HFFc6 (cell line): ENCODE results near the gene AP4E1. TPM values are rescaled to one million over a fixed set of nuclear protein-coding genes. Genes with fewer than 3 reads are reported as not detected.

Source experiments
- DNase-seq: peaks from one replicate; pipeline ENCODE4 v3.0.0-alpha.2; 2018
- H3K27ac Mint-ChIP-seq: 2 replicates; pipeline ENCODE4 v1.8.0; 2020; ENCODE audit warnings: mild to moderate bottlenecking, mixed read lengths
- H3K27me3 Mint-ChIP-seq: 2 replicates; pipeline ENCODE4 v1.8.0; 2021; ENCODE audit warnings: mild to moderate bottlenecking, moderate library complexity, mixed read lengths; ENCODE audit not compliant: insufficient read depth
- H3K36me3 Mint-ChIP-seq: 2 replicates; pipeline ENCODE4 v1.8.0; 2021; ENCODE audit warnings: low read depth, mixed read lengths
- H3K4me1 Mint-ChIP-seq: 2 replicates; pipeline ENCODE4 v1.8.0; 2020; ENCODE audit warnings: low read depth, mixed read lengths
- H3K4me3 Mint-ChIP-seq: 2 replicates; pipeline ENCODE4 v1.8.0; 2020; ENCODE audit warnings: mild to moderate bottlenecking, moderate library complexity, mixed read lengths
- H3K9me3 Mint-ChIP-seq: 2 replicates; pipeline ENCODE4 v1.8.0; 2020; ENCODE audit warnings: mild to moderate bottlenecking, mixed read lengths
- total RNA-seq, 6 experiments: library from RNA; stranded (reverse); fragmentation: NEBNext Ultra II Directional; extraction: Animal tissue kit (Norgen Biotek cat#: 25700); gene quantifications; 2 replicates in 1 of 6; 3 replicates in 5 of 6; pipeline ENCODE4 v1.2.3, GENCODE V29; 2021
- TF ChIP-seq, protein P1 (sequence below): fragments of 200-600 bp; sonication (generic); IDR thresholded peaks from 2 replicates; pipeline ENCODE4 v1.5.0; 2021; ENCODE audit warnings: antibody characterized with exemption, mild to moderate bottlenecking

Gene AP4E1
- total RNA-seq, 6 experiments from 2014 or later, result 14.3 to 17.5 (median 16.2) TPM

DNA sequence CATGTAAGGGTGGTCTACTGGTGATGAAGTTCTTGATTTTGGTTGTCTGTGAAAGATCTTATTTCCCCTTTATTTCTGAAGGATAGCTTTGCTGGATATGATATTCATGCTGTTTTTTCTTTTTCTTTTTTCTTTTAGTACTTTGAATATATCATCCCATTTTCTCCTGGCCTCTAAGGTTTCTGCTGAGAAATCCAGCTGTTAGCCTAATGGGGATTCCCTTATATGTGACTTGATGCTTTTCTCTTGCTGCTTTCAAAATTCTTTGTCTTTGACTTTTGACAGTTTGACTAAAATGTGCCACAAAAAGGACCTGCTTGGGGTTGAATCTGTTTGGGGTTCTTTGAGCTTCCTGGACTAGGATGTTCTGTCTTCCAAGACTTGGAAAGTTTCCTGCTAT lies 62.6 kb downstream of the AP4E1 start:
- H3K4me3 Mint-ChIP-seq, result no peak overlapping the region
- peaks cover 8% of the 10 kb centered on the region; the same call in 1 of the 2 replicates for H3K4me1 Mint-ChIP-seq
- peaks cover 20% of the 10 kb centered on the region for H3K9me3 Mint-ChIP-seq
- peaks cover 76% of the 10 kb centered on the region for H3K36me3 Mint-ChIP-seq
- TF ChIP-seq, protein P1, sequence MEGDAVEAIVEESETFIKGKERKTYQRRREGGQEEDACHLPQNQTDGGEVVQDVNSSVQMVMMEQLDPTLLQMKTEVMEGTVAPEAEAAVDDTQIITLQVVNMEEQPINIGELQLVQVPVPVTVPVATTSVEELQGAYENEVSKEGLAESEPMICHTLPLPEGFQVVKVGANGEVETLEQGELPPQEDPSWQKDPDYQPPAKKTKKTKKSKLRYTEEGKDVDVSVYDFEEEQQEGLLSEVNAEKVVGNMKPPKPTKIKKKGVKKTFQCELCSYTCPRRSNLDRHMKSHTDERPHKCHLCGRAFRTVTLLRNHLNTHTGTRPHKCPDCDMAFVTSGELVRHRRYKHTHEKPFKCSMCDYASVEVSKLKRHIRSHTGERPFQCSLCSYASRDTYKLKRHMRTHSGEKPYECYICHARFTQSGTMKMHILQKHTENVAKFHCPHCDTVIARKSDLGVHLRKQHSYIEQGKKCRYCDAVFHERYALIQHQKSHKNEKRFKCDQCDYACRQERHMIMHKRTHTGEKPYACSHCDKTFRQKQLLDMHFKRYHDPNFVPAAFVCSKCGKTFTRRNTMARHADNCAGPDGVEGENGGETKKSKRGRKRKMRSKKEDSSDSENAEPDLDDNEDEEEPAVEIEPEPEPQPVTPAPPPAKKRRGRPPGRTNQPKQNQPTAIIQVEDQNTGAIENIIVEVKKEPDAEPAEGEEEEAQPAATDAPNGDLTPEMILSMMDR, result no peak
- H3K27me3 Mint-ChIP-seq, result no peaks in the 10 kb centered on the region; the same call in 1 of the 2 replicates
- DNase-seq, result no peak
- H3K27ac Mint-ChIP-seq, result no peak overlapping the region

GRCh38 chr15:50971542-50971941 lies 63.1 kb downstream of the AP4E1 start:
- no peak for DNase-seq
- Mint-ChIP-seq H3K9me3 (peaks cover 20% of the 10 kb centered on the region), H3K27ac (no peak overlapping the region), H3K36me3 (peaks cover 74% of the 10 kb centered on the region), H3K4me1 (peaks cover 8% of the 10 kb centered on the region; the same call in 1 of the 2 replicates), H3K4me3 (no peak overlapping the region), H3K27me3 (no peaks in the 10 kb centered on the region; the same call in 1 of the 2 replicates)
- TF ChIP-seq, protein P1, result no peak

GRCh38 chr15:50973605-50974004 lies 65.1 kb downstream of the AP4E1 start:
- Mint-ChIP-seq H3K4me1 (peaks cover 4% of the 10 kb centered on the region), H3K4me3 (no peak overlapping the region), H3K9me3 (peaks cover 20% of the 10 kb centered on the region), H3K27ac (no peak overlapping the region), H3K36me3 (peaks cover 66% of the 10 kb centered on the region), H3K27me3 (no peaks in the 10 kb centered on the region; the same call in 1 of the 2 replicates)
- DNase-seq, result no peak
- TF ChIP-seq, protein P1, result no peak

GRCh38 chr15:50977162-50977561 lies 68.7 kb downstream of the AP4E1 start:
- Mint-ChIP-seq H3K4me3 (no peak overlapping the region), H3K9me3 (no peaks in the 10 kb centered on the region), H3K27me3 (no peaks in the 10 kb centered on the region; the same call in 1 of the 2 replicates), H3K4me1 (peaks cover 21% of the 10 kb centered on the region), H3K36me3 (peaks cover 55% of the 10 kb centered on the region), H3K27ac (no peak overlapping the region)
- no peak for DNase-seq
- TF ChIP-seq, protein P1, result no peak

DNA sequence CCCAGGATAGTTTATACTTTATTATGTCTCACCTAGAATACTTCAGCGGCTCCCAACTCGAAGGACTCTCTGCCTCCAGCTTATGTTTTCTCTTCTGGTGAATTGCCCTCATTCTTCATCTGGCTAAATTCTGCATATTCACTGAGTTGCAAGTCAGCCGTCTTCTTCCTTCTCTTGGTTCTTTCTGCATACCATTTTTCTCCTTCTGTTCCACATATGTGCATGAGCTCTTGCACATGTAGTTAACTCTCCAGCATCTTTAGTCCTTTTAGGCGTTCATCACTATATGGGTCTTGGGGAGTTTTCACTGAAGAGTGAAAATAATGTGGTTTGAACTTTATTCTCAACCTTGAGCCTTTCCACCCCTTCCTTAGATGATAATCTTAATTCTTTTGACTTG lies 70.1 kb downstream of the AP4E1 start:
- no peak for DNase-seq
- no peak overlapping the region for H3K27ac Mint-ChIP-seq
- H3K4me1 Mint-ChIP-seq, result peaks cover 21% of the 10 kb centered on the region
- TF ChIP-seq, protein P1, result no peak
- H3K4me3 Mint-ChIP-seq, result no peak overlapping the region; the same call in 1 of the 2 replicates
- H3K27me3 Mint-ChIP-seq, result no peaks in the 10 kb centered on the region; the same call in 1 of the 2 replicates
- H3K9me3 Mint-ChIP-seq, result no peaks in the 10 kb centered on the region
- peaks cover 49% of the 10 kb centered on the region for H3K36me3 Mint-ChIP-seq

GRCh38 chr15:50979041-50979440 lies 70.6 kb downstream of the AP4E1 start:
- Mint-ChIP-seq H3K27ac (no peak overlapping the region), H3K9me3 (no peaks in the 10 kb centered on the region), H3K36me3 (peaks cover 51% of the 10 kb centered on the region), H3K4me1 (peaks cover 21% of the 10 kb centered on the region), H3K4me3 (no peak overlapping the region; the same call in 1 of the 2 replicates), H3K27me3 (no peaks in the 10 kb centered on the region; the same call in 1 of the 2 replicates)
- TF ChIP-seq, protein P1, result no peak
- peak; percentile 11 for DNase-seq
